Measurements from ENCODE around the gene PHACTR4.

DNA sequence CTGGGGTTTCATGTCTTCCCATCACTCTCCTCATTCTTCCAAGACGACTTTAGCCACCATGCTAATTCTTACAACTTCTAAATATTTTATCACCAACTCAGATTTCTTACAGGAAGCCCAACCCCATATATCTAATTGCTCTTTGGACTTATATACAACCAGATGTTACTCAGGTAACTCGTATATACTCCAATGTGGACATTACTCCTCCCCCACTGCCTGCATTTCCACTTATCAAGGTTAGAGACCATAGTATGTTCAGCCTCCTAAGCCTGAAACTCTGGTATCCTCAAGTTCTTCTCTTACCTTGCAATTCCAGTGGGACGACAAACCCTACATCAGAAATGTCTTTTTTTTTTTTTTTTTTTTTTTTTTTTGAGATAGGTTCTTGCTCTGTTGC, 133.6 kb downstream of the PHACTR4 start:
- TF ChIP-seq ZNF23 (tag by site-specific recombination; IDR thresholded peaks at IDR 0.05; ENCODE audit: borderline replicate concordance) = no peak
- TF ChIP-seq ZNF48 (tag by site-specific recombination; IDR thresholded peaks at IDR 0.05) = no peak
- TF ChIP-seq ZNF639 (tag by site-specific recombination; IDR thresholded peaks at IDR 0.05) = no peak
- TF ChIP-seq GFI1B (tag by site-specific recombination; IDR thresholded peaks at IDR 0.05) = no peak
- TF ChIP-seq, protein P1, sequence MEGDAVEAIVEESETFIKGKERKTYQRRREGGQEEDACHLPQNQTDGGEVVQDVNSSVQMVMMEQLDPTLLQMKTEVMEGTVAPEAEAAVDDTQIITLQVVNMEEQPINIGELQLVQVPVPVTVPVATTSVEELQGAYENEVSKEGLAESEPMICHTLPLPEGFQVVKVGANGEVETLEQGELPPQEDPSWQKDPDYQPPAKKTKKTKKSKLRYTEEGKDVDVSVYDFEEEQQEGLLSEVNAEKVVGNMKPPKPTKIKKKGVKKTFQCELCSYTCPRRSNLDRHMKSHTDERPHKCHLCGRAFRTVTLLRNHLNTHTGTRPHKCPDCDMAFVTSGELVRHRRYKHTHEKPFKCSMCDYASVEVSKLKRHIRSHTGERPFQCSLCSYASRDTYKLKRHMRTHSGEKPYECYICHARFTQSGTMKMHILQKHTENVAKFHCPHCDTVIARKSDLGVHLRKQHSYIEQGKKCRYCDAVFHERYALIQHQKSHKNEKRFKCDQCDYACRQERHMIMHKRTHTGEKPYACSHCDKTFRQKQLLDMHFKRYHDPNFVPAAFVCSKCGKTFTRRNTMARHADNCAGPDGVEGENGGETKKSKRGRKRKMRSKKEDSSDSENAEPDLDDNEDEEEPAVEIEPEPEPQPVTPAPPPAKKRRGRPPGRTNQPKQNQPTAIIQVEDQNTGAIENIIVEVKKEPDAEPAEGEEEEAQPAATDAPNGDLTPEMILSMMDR (tag by site-specific recombination; IDR thresholded peaks at IDR 0.05) = no peak

Data from HEK293 (cell line).